K562 (cell line): ENCODE measurements around the gene BCAS3. TPM values are rescaled to one million over a fixed set of nuclear protein-coding genes. Genes with fewer than 3 reads are reported as not detected.

Experiments
- ATAC-seq: fragments of 200-7000 bp; cut with Tn5 transposase; 3 replicates; pipeline ENCODE4 v1.9.1; 2020; ENCODE audit warnings: moderate library complexity
- BruUV-seq: library from RNA; stranded (reverse); fragments of 400-500 nt; replicated peaks from 2 replicates; lab custom pipeline; 2021; lab: Mats Ljungman, UMichigan
- CTCF ChIA-PET: fragments of 300-600 bp; formaldehyde crosslinking; extraction: SDS; loops from one replicate; lab custom pipeline; 2021; ENCODE audit warnings: low intra/inter-chr PET ratio; lab: Yijun Ruan, JAX
- POLR2A ChIA-PET: fragments of 300-600, 350-650 bp; sonication (Branson Sonifier 250); formaldehyde crosslinking; extraction: SDS; loops from one replicate; lab custom pipeline; 2021; ENCODE audit warnings: antibody characterized with exemption, inconsistent platforms; lab: Yijun Ruan, JAX
- DNase-seq, 4 experiments: peaks; one replicate each; pipeline versions ENCODE4 v3.0.0 to v3.0.0-alpha.2; 2011 to 2018; ENCODE audit warnings: low spot score in 3 of 4, mixed read lengths in 3 of 4; ENCODE audit errors: extremely low read depth in 1 of 4
- FAIRE-seq: peaks from 2 replicates; lab custom pipeline; 2011; peaks lifted over from hg19 to GRCh38; lab: Jason Lieb, UNC
- H2AFZ ChIP-seq: 2 replicates; pipeline ENCODE4 v1.6.0; 2011; ENCODE audit warnings: low read depth, low read length, control low read depth, inconsistent platforms
- H3K27ac ChIP-seq: fragments of 200-600 bp; 3 replicates; pipeline ENCODE4 v1.8.0; 2011; ENCODE audit warnings: low read depth, mild to moderate bottlenecking, control low read depth, inconsistent platforms, low read length, moderate library complexity, mixed read lengths; ENCODE audit errors: extremely low read depth
- H3K27me3 ChIP-seq, 2 experiments: fragments of 300-600 bp in 1 of 2; 2 replicates in 1 of 2; 3 replicates in 1 of 2; pipeline versions ENCODE4 v1.6.0 to v1.8.0; 2011; ENCODE audit warnings: inconsistent platforms in 2 of 2, low read length in 2 of 2, mild to moderate bottlenecking in 1 of 2, mixed read lengths in 1 of 2, moderate library complexity in 1 of 2; ENCODE audit not compliant: control insufficient read depth in 2 of 2, insufficient read depth in 2 of 2
- H3K36me3 ChIP-seq: fragments of 300-600 bp; 3 replicates; pipeline ENCODE4 v1.8.0; 2011; ENCODE audit warnings: mild to moderate bottlenecking, low read length, inconsistent platforms; ENCODE audit not compliant: control insufficient read depth, insufficient read depth
- H3K4me1 ChIP-seq, 2 experiments: fragments of 200-600 bp in 1 of 2; replicated peaks in 1 of 2; 2 replicates in 1 of 2; 3 replicates in 1 of 2; pipeline versions ENCODE4 v1.5.1 to v1.8.0; 2011; ENCODE audit warnings: inconsistent platforms in 2 of 2, low read length in 2 of 2, mild to moderate bottlenecking in 1 of 2, mixed read lengths in 1 of 2, moderate library complexity in 1 of 2; ENCODE audit not compliant: control insufficient read depth in 2 of 2, insufficient read depth in 2 of 2
- H3K4me2 ChIP-seq: 2 replicates; pipeline ENCODE4 v1.6.1; 2011; ENCODE audit warnings: low read length, control low read depth, inconsistent platforms, mixed read lengths; ENCODE audit not compliant: insufficient read depth
- H3K4me3 ChIP-seq: fragments of 200-600 bp; sonication (generic), shearing (Covaris generic); 2 replicates; pipeline ENCODE4 v1.5.1; 2016; ENCODE audit warnings: control low read depth, inconsistent platforms
- H3K79me2 ChIP-seq: fragments of 200-600 bp; 3 replicates; pipeline ENCODE4 v1.8.0; 2011; ENCODE audit warnings: low read length, inconsistent platforms; ENCODE audit not compliant: control insufficient read depth, insufficient read depth
- H3K9ac ChIP-seq, 2 experiments: 2 replicates each; pipeline versions ENCODE4 v1.6.0 to v1.6.1; 2011; ENCODE audit warnings: low read depth in 2 of 2, low read length in 2 of 2, control low read depth in 1 of 2, inconsistent platforms in 1 of 2, mild to moderate bottlenecking in 1 of 2, mixed read lengths in 1 of 2; ENCODE audit not compliant: insufficient read depth in 1 of 2
- H3K9me1 ChIP-seq: one replicate; pipeline ENCODE4 v1.6.0; 2011; ENCODE audit warnings: inconsistent platforms, mild to moderate bottlenecking, low read length, moderate library complexity; ENCODE audit not compliant: control insufficient read depth, insufficient read depth
- H3K9me3 ChIP-seq: replicated peaks from 2 replicates; pipeline ENCODE4 v1.5.1; 2011; ENCODE audit warnings: low read depth, low read length, inconsistent platforms; ENCODE audit not compliant: control insufficient read depth, insufficient read depth
- H4K20me1 ChIP-seq: replicated peaks from 2 replicates; pipeline ENCODE4 v1.6.1; 2011; ENCODE audit warnings: low read length, inconsistent platforms, mixed read lengths; ENCODE audit not compliant: control insufficient read depth, insufficient read depth
- ATF6 ChIP-seq: sonication (generic); formaldehyde crosslinking; IDR thresholded peaks from 2 replicates; pipeline ENCODE4 v1.4.0; 2020; ENCODE audit warnings: mild to moderate bottlenecking, missing genetic modification reagents
- RNF2 ChIP-seq: sonication (generic); IDR thresholded peaks from 2 replicates; pipeline ENCODE4 v1.6.1; 2016
- ZSCAN32 ChIP-seq: fragments of 450-650 bp; formaldehyde crosslinking; IDR thresholded peaks from 2 replicates; pipeline ENCODE4 v1.4.0; 2020; ENCODE audit warnings: mild to moderate bottlenecking, moderate library complexity
- WGBS: fragments of 100-300 bp; shearing (Covaris generic); methylation state at CpG from one replicate; pipeline ENCODE4 v1.1.6; 2016; ENCODE audit warnings: low coverage, mixed read lengths; ENCODE audit not compliant: insufficient coverage; ENCODE audit errors: missing lambda C conversion rate; 5-methylcytosine and 5-hydroxymethylcytosine counted together
- in situ Hi-C: fragments of 300-500 bp; cut with MboI; formaldehyde crosslinking; loops from 4 replicates; pipeline ENCODE4 v1.15.0; 2018; ENCODE audit warnings: inconsistent platforms, mixed read lengths
- intact Hi-C: fragments of 100-400 bp; cut with micrococcal nuclease; formaldehyde crosslinking; loops from 2 replicates; pipeline ENCODE4 v1.14.2; 2022
- polyA plus RNA-seq, 8 experiments: library from polyadenylated mRNA; depleted of rRNA in 4 of 8; stranded (reverse) in 5 of 8; unstranded in 3 of 8; fragments of >200 nt; fragmentation: Nextera tagmentation in 2 of 8; fragmentation: Illumina TruSeq in 1 of 8; extraction: Ambion mirVana in 2 of 8; extraction: Trizol in 1 of 8; gene quantifications; 2 replicates each; pipeline versions ENCODE4 v1.2.1 to v1.2.3, GENCODE V29; 2011 to 2014; ENCODE audit warnings: inconsistent platforms in 1 of 8, missing spikeins in 1 of 8
- total RNA-seq, 7 experiments: library from RNA; depleted of rRNA in 6 of 7; stranded (reverse); fragments of >200 nt in 6 of 7; fragmentation: Illumina TruSeq in 2 of 7; extraction: Trizol in 2 of 7; gene quantifications; 2 replicates each; pipeline versions ENCODE4 v1.2.1 to v1.2.3, GENCODE V29; 2011 to 2021; ENCODE audit warnings: low replicate concordance in 1 of 7
- TF ChIP-seq, protein P1 (sequence below): fragments of 250-450 bp; sonication (Bioruptor Pico); IDR thresholded peaks from 2 replicates; pipeline ENCODE4 v1.8.0; 2021; ENCODE audit warnings: moderate library complexity, mild to moderate bottlenecking, inconsistent platforms

The BCAS3 gene
- total and polyA plus RNA-seq, 9 of the 15 experiments (the other 6 are each of a cell fraction or from before 2014, with no cell fraction given): 1.9 to 5.5 (median 3.5) TPM

GRCh38 chr17:60909405-60909804 is 231.8 kb downstream of the BCAS3 start (continued):
- TF ChIP-seq ATF6 (CRISPR knock-in tag) (no peak), ZSCAN32 (CRISPR knock-in tag) (no peak)
- TF ChIP-seq, all 486 proteins: peak for 0

GRCh38 chr17:60910415-60910814 is 232.8 kb downstream of the BCAS3 start:
- no TSS peak for BruUV-seq
- Histone ChIP-seq H3K9ac (no peak overlapping the region), H3K4me2 (no peak overlapping the region), H3K9me3 (no peaks in the 10 kb centered on the region; the same call in 1 of the 2 replicates), H3K9me1 (no peaks in the 10 kb centered on the region), H2AFZ (no peak overlapping the region), H4K20me1 (no peaks in the 10 kb centered on the region), H3K4me1 (no peaks in the 10 kb centered on the region), H3K27me3 (no peaks in the 10 kb centered on the region; a peak in 1 of 5 replicates), H3K79me2 (no peaks in the 10 kb centered on the region), H3K4me3 (no peak overlapping the region), H3K27ac (no peak overlapping the region), H3K36me3 (no peaks in the 10 kb centered on the region)
- 8% methylated on average over 6 of the region's 6 CpGs for WGBS
- ChIA-PET CTCF (no interaction called here), POLR2A (interaction anchor here (0.6 kb wide), 1 partner anchor 272 kb away, joined by 3 read pairs; no protein-coding TSS in a partner anchor)
- DNase-seq: no peak
- in situ Hi-C loops (no loop called here), intact Hi-C loops (no loop called here)
- TF ChIP-seq RNF2: no peak
- TF ChIP-seq, protein P1, sequence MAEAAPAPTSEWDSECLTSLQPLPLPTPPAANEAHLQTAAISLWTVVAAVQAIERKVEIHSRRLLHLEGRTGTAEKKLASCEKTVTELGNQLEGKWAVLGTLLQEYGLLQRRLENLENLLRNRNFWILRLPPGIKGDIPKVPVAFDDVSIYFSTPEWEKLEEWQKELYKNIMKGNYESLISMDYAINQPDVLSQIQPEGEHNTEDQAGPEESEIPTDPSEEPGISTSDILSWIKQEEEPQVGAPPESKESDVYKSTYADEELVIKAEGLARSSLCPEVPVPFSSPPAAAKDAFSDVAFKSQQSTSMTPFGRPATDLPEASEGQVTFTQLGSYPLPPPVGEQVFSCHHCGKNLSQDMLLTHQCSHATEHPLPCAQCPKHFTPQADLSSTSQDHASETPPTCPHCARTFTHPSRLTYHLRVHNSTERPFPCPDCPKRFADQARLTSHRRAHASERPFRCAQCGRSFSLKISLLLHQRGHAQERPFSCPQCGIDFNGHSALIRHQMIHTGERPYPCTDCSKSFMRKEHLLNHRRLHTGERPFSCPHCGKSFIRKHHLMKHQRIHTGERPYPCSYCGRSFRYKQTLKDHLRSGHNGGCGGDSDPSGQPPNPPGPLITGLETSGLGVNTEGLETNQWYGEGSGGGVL (CRISPR knock-in tag): no peak
- no peak for ATAC-seq
- FAIRE-seq: no peak
